Measurements from ENCODE around the gene IL16.

- no peak for TF ChIP-seq CTCF (IDR thresholded peaks at IDR 0.05)
- no peak for TF ChIP-seq POLR2A (IDR thresholded peaks at IDR 0.05)
Measured at GRCh38 chr15:81168131-81168526, 28.6 kb upstream of the IL16 start.
